HK-2 (cell line): Measurements from ENCODE around the gene MUC5AC.
"Not testable (repeated sequence)": the region's sequence is repeated elsewhere in the genome, so short reads cannot be mapped to it uniquely, and the experiment has no call there.

ENCODE experiments used
- DNase-seq: peaks from one replicate; pipeline ENCODE4 v3.0.0-alpha.2; 2018; ENCODE audit not compliant: unreplicated experiment

MUC5AC gene

GRCh38 chr11:1162491-1163311, 4.9 kb downstream of the MUC5AC start:
- no peak for DNase-seq

GRCh38 chr11:1163321-1163910, 5.7 kb downstream of the MUC5AC start:
- DNase-seq = no peak

- no peak for DNase-seq
Measured at GRCh38 chr11:1163911-1164735, 6.4 kb downstream of the MUC5AC start.

- DNase-seq = not testable (repeated sequence)
Measured at GRCh38 chr11:1164779-1165255, 7.1 kb downstream of the MUC5AC start.

- DNase-seq = no peak
Measured at GRCh38 chr11:1165256-1166041, 7.7 kb downstream of the MUC5AC start.

GRCh38 chr11:1167256-1167655, 9.5 kb downstream of the MUC5AC start:
- DNase-seq = no peak

- DNase-seq = no peak
Measured at GRCh38 chr11:1167751-1168231, 10.0 kb downstream of the MUC5AC start.

- DNase-seq = no peak
Measured at GRCh38 chr11:1168256-1168655, 10.5 kb downstream of the MUC5AC start.

- no peak for DNase-seq
Measured at GRCh38 chr11:1168721-1169161, 11.0 kb downstream of the MUC5AC start.

- no peak for DNase-seq
Measured at GRCh38 chr11:1171223-1171984, 13.7 kb downstream of the MUC5AC start.

GRCh38 chr11:1171985-1172728, 14.4 kb downstream of the MUC5AC start:
- no peak for DNase-seq

- DNase-seq = no peak
Measured at GRCh38 chr11:1172729-1173117, 15.0 kb downstream of the MUC5AC start.

GRCh38 chr11:1173396-1173795, 15.6 kb downstream of the MUC5AC start:
- not testable (repeated sequence) for DNase-seq

- DNase-seq = no peak
Measured at GRCh38 chr11:1174441-1175370, 17.0 kb downstream of the MUC5AC start.

GRCh38 chr11:1175461-1176223, 17.9 kb downstream of the MUC5AC start:
- DNase-seq = no peak

- DNase-seq = no peak
Measured at GRCh38 chr11:1176224-1177019, 18.7 kb downstream of the MUC5AC start.
